HepG2 (cell line): Measurements from ENCODE around the gene MAPK8IP1. TPM values are rescaled to one million over a fixed set of nuclear protein-coding genes. Genes with fewer than 3 reads are reported as not detected.

ENCODE experiments used
- AHR ChIP-seq: IDR thresholded peaks from 2 replicates; pipeline ENCODE4 v1.6.1; 2018; ENCODE audit warnings: missing genetic modification reagents, missing compliant biosample characterization
- CCDC6 ChIP-seq: sonication (generic); formaldehyde crosslinking; IDR thresholded peaks from 2 replicates; pipeline ENCODE4 v1.8.1; 2022; ENCODE audit warnings: mild to moderate bottlenecking, missing genetic modification reagents, moderate library complexity
- CEBPG ChIP-seq: IDR thresholded peaks from 2 replicates; pipeline ENCODE4 v1.6.1; 2016
- FLYWCH1 ChIP-seq: sonication (generic); formaldehyde crosslinking; IDR thresholded peaks from 2 replicates; pipeline ENCODE4 v1.8.1; 2023; ENCODE audit warnings: mild to moderate bottlenecking, missing genetic modification reagents
- FOXP4 ChIP-seq: sonication (generic); formaldehyde crosslinking; IDR thresholded peaks from 2 replicates; pipeline ENCODE4 v1.4.0; 2020; ENCODE audit warnings: missing genetic modification reagents
- HNRNPUL1 ChIP-seq: fragments of 200-400 bp; formaldehyde crosslinking; IDR thresholded peaks from 2 replicates; pipeline ENCODE4 v1.6.1; 2017; ENCODE audit warnings: low read depth, mild to moderate bottlenecking, low read length, moderate library complexity
- KDM4B ChIP-seq: sonication (generic); formaldehyde crosslinking; IDR thresholded peaks from 2 replicates; pipeline ENCODE4 v1.4.0; 2020; ENCODE audit warnings: missing genetic modification reagents
- NR2F2 ChIP-seq: IDR thresholded peaks from 2 replicates; pipeline ENCODE4 v1.6.1; 2012; ENCODE audit warnings: low read depth, inconsistent platforms, borderline replicate concordance
- SOX5 ChIP-seq: IDR thresholded peaks from 2 replicates; pipeline ENCODE4 v1.6.1; 2016; ENCODE audit warnings: borderline replicate concordance
- ZMYM2 ChIP-seq: sonication (generic); formaldehyde crosslinking; IDR thresholded peaks from 2 replicates; pipeline ENCODE4 v1.8.0; 2022; ENCODE audit warnings: mild to moderate bottlenecking, missing genetic modification reagents
- ZNF230 ChIP-seq: sonication (generic); formaldehyde crosslinking; IDR thresholded peaks from 2 replicates; pipeline ENCODE4 v1.4.0; 2020; ENCODE audit warnings: mild to moderate bottlenecking, missing genetic modification reagents
- ZNF335 ChIP-seq: sonication (generic); formaldehyde crosslinking; IDR thresholded peaks from 2 replicates; pipeline ENCODE4 v1.4.0; 2020; ENCODE audit warnings: missing genetic modification reagents
- ZNF672 ChIP-seq: sonication (generic); formaldehyde crosslinking; IDR thresholded peaks from 2 replicates; pipeline ENCODE4 v1.8.1; 2022; ENCODE audit warnings: missing genetic modification reagents
- ZNF724P ChIP-seq: sonication (generic); formaldehyde crosslinking; IDR thresholded peaks from 2 replicates; pipeline ENCODE4 v1.8.0; 2022; ENCODE audit warnings: missing genetic modification reagents, borderline replicate concordance
- ZNF879 ChIP-seq: sonication (generic); formaldehyde crosslinking; IDR thresholded peaks from 2 replicates; pipeline ENCODE4 v1.8.1; 2023; ENCODE audit warnings: missing genetic modification reagents
- ZSCAN12 ChIP-seq: sonication (generic); formaldehyde crosslinking; IDR thresholded peaks from 2 replicates; pipeline ENCODE4 v1.9.0; 2021; ENCODE audit warnings: mild to moderate bottlenecking, missing genetic modification reagents
- polyA plus RNA-seq, 8 experiments: library from polyadenylated mRNA; depleted of rRNA in 3 of 8; stranded (reverse) in 7 of 8; unstranded in 1 of 8; fragments of >200 nt; fragmentation: Illumina TruSeq in 4 of 8; extraction: Trizol in 4 of 8; gene quantifications; 2 replicates each; pipeline versions ENCODE4 v1.2.1 to v1.2.3, GENCODE V29; 2011 to 2016; ENCODE audit warnings: low read depth in 4 of 8, missing spikeins in 1 of 8, mixed read lengths in 1 of 8; ENCODE audit not compliant: insufficient read depth in 1 of 8
- total RNA-seq, 5 experiments: library from RNA; depleted of rRNA; stranded (reverse); fragments of >200 nt; fragmentation: Illumina TruSeq; extraction: Trizol; gene quantifications; 2 replicates each; pipeline ENCODE4 v1.2.3, GENCODE V29; 2016; ENCODE audit warnings: low read depth in 1 of 5
- TF ChIP-seq, protein P1 (sequence below): sonication (generic); formaldehyde crosslinking; IDR thresholded peaks from 2 replicates; pipeline ENCODE4 v1.4.0; 2020; ENCODE audit warnings: missing genetic modification reagents, mild to moderate bottlenecking, borderline replicate concordance
- TF ChIP-seq, protein P2 (sequence below): IDR thresholded peaks from 2 replicates; pipeline ENCODE4 v1.6.1; 2016; ENCODE audit warnings: low read depth, missing genetic modification reagents, missing compliant biosample characterization
- TF ChIP-seq, protein P3 (sequence below): sonication (generic); formaldehyde crosslinking; IDR thresholded peaks from 2 replicates; pipeline ENCODE4 v1.4.0; 2020; ENCODE audit warnings: low read depth, mild to moderate bottlenecking, missing genetic modification reagents

MAPK8IP1 gene
- total and polyA plus RNA-seq, 2 of the 13 experiments (the other 11 are each of a cell fraction or from before 2014, with no cell fraction given): 2.2 to 4.2 TPM

DNA sequence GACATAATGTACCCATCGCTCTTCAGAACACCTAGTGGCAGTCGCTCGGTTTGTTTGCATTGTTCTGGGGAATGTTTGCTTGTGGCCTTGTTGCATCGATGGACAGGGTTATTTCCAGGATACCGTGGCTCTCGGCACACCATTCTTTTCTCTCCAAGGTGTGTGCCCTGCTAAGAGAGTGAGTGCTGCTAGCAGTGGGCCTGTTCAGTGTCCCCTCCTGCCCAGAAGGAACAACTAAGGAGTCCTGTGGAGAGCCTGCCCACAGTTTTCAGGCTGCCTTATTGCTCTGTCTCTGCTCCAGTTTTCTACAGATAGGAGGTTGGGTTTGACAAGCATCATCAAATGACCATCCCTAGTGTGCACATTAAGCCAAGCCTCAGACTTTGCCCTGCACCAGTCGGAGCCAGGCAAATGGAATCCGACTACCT, 36.8 kb upstream of the MAPK8IP1 start (continued):
- no peak for TF ChIP-seq ZNF724P (CRISPR knock-in tag)
- TF ChIP-seq FOXP4 (CRISPR knock-in tag): peak; percentile 71
- TF ChIP-seq ZNF879 (CRISPR knock-in tag): no peak
- no peak for TF ChIP-seq AHR (CRISPR knock-in tag)
- TF ChIP-seq ZSCAN12 (CRISPR knock-in tag): no peak
- TF ChIP-seq, protein P1, sequence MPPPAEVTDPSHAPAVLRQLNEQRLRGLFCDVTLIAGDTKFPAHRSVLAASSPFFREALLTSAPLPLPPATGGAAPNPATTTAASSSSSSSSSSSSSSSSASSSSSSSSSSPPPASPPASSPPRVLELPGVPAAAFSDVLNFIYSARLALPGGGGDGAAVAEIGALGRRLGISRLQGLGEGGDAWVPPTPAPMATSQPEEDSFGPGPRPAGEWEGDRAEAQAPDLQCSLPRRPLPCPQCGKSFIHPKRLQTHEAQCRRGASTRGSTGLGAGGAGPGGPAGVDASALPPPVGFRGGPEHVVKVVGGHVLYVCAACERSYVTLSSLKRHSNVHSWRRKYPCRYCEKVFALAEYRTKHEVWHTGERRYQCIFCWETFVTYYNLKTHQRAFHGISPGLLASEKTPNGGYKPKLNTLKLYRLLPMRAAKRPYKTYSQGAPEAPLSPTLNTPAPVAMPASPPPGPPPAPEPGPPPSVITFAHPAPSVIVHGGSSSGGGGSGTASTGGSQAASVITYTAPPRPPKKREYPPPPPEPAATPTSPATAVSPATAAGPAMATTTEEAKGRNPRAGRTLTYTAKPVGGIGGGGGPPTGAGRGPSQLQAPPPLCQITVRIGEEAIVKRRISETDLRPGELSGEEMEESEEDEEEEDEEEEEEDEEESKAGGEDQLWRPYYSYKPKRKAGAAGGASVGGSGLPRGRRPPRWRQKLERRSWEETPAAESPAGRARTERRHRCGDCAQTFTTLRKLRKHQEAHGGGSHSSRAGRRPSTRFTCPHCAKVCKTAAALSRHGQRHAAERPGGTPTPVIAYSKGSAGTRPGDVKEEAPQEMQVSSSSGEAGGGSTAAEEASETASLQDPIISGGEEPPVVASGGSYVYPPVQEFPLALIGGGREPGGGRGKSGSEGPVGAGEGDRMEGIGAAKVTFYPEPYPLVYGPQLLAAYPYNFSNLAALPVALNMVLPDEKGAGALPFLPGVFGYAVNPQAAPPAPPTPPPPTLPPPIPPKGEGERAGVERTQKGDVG (CRISPR knock-in tag): no peak
- TF ChIP-seq KDM4B (CRISPR knock-in tag): no peak
- no peak for TF ChIP-seq HNRNPUL1
- no peak for TF ChIP-seq FLYWCH1
- no peak for TF ChIP-seq ZNF335 (CRISPR knock-in tag)
- TF ChIP-seq, protein P2, sequence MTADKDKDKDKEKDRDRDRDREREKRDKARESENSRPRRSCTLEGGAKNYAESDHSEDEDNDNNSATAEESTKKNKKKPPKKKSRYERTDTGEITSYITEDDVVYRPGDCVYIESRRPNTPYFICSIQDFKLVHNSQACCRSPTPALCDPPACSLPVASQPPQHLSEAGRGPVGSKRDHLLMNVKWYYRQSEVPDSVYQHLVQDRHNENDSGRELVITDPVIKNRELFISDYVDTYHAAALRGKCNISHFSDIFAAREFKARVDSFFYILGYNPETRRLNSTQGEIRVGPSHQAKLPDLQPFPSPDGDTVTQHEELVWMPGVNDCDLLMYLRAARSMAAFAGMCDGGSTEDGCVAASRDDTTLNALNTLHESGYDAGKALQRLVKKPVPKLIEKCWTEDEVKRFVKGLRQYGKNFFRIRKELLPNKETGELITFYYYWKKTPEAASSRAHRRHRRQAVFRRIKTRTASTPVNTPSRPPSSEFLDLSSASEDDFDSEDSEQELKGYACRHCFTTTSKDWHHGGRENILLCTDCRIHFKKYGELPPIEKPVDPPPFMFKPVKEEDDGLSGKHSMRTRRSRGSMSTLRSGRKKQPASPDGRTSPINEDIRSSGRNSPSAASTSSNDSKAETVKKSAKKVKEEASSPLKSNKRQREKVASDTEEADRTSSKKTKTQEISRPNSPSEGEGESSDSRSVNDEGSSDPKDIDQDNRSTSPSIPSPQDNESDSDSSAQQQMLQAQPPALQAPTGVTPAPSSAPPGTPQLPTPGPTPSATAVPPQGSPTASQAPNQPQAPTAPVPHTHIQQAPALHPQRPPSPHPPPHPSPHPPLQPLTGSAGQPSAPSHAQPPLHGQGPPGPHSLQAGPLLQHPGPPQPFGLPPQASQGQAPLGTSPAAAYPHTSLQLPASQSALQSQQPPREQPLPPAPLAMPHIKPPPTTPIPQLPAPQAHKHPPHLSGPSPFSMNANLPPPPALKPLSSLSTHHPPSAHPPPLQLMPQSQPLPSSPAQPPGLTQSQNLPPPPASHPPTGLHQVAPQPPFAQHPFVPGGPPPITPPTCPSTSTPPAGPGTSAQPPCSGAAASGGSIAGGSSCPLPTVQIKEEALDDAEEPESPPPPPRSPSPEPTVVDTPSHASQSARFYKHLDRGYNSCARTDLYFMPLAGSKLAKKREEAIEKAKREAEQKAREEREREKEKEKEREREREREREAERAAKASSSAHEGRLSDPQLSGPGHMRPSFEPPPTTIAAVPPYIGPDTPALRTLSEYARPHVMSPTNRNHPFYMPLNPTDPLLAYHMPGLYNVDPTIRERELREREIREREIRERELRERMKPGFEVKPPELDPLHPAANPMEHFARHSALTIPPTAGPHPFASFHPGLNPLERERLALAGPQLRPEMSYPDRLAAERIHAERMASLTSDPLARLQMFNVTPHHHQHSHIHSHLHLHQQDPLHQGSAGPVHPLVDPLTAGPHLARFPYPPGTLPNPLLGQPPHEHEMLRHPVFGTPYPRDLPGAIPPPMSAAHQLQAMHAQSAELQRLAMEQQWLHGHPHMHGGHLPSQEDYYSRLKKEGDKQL: no peak
- no peak for TF ChIP-seq CCDC6 (CRISPR knock-in tag)
- TF ChIP-seq, protein P3, sequence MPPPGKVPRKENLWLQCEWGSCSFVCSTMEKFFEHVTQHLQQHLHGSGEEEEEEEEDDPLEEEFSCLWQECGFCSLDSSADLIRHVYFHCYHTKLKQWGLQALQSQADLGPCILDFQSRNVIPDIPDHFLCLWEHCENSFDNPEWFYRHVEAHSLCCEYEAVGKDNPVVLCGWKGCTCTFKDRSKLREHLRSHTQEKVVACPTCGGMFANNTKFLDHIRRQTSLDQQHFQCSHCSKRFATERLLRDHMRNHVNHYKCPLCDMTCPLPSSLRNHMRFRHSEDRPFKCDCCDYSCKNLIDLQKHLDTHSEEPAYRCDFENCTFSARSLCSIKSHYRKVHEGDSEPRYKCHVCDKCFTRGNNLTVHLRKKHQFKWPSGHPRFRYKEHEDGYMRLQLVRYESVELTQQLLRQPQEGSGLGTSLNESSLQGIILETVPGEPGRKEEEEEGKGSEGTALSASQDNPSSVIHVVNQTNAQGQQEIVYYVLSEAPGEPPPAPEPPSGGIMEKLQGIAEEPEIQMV (CRISPR knock-in tag): no peak
- no peak for TF ChIP-seq CEBPG (CRISPR knock-in tag)
- peak; percentile 61; the same call in 1 of the 2 replicates for TF ChIP-seq SOX5 (CRISPR knock-in tag)
- TF ChIP-seq ZMYM2: no peak
- no peak for TF ChIP-seq NR2F2
- TF ChIP-seq ZNF672 (CRISPR knock-in tag): no peak
- no peak for TF ChIP-seq ZNF230 (CRISPR knock-in tag)
